Measurements from ENCODE around the gene CCL27. TPM values are rescaled to one million over a fixed set of nuclear protein-coding genes. Genes with fewer than 3 reads are reported as not detected.

CCL27 gene
- total RNA-seq, 2 donors from 2014 or later = not detected

DNA sequence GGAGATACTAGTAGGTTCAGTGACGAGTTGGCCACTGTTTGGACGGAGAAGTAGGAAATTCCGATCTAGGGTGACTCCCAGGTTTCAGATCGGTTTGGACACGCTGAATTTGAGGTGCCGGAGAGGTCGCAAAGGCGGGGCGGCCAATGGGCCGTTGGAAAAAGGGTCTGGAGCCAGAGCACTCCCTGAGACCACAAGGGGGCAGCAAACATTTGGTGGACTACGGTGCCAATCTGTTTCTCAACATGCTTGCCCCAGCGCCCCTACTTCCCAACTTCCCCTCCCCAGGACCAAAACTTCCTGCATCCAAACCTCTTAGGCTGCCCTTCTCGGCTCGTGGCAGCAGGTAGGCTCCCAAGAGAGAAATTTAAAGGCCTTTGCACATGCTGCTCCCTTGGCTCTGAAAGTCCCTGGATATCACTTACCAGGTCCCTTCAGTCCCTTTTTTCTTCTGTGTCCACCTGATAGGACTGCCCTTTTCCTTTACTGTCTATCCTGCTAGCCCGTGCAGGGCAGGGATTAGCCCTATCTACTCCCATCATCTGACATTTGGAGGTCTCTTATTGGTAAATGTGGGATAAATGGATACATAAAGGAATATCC is 49.6 kb downstream of the CCL27 start:
- Histone ChIP-seq H3K9me3 (no peaks in the 10 kb centered on the region), H3K36me3 (peaks cover 14% of the 10 kb centered on the region), H3K9ac (ENCODE audit: low read depth in 2 of 2, low read length in 2 of 2) (peak overlapping the region; percentile 46 to 84), H3K27ac (peak overlapping the region; percentile 73), H3K4me1 (no peaks in the 10 kb centered on the region), H3K4me3 (peak overlapping the region; percentile 60), H3K27me3 (no peaks in the 10 kb centered on the region)
- TF ChIP-seq, protein P1, sequence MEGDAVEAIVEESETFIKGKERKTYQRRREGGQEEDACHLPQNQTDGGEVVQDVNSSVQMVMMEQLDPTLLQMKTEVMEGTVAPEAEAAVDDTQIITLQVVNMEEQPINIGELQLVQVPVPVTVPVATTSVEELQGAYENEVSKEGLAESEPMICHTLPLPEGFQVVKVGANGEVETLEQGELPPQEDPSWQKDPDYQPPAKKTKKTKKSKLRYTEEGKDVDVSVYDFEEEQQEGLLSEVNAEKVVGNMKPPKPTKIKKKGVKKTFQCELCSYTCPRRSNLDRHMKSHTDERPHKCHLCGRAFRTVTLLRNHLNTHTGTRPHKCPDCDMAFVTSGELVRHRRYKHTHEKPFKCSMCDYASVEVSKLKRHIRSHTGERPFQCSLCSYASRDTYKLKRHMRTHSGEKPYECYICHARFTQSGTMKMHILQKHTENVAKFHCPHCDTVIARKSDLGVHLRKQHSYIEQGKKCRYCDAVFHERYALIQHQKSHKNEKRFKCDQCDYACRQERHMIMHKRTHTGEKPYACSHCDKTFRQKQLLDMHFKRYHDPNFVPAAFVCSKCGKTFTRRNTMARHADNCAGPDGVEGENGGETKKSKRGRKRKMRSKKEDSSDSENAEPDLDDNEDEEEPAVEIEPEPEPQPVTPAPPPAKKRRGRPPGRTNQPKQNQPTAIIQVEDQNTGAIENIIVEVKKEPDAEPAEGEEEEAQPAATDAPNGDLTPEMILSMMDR (IDR thresholded peaks at IDR 0.05) = peak; percentile 89
- peak; percentile 90 for DNase-seq
- intact Hi-C loops (cut with DNase I) = no loop called here

Other genes starting within 250 kb of the CCL27 start
- 1 to 10 TPM; 6.3 to 7.5 TPM for gene FAM219A, start 204.1 kb downstream of the CCL27 start, total RNA-seq
- gene DNAI1, start 203.9 kb downstream of the CCL27 start, total RNA-seq = not detected
- gene ENHO, start 139.7 kb downstream of the CCL27 start, total RNA-seq = 1 to 10 TPM; 1.2 to 1.3 TPM
- gene CNTFR, start 72.9 kb downstream of the CCL27 start, total RNA-seq = 1 to 10 TPM; 1.8 to 1.9 TPM
- 10 to 100 TPM; 37.0 to 54.4 TPM for gene RPP25L, start 50.6 kb downstream of the CCL27 start, total RNA-seq
- 10 to 100 TPM; 65.2 to 76.3 TPM for gene DCTN3, start 42.2 kb downstream of the CCL27 start, total RNA-seq
- gene ARID3C, start 33.6 kb downstream of the CCL27 start, total RNA-seq = not detected
- gene SIGMAR1, start 24.9 kb downstream of the CCL27 start, total RNA-seq = 100 to 1,000 TPM in 1 of 2 donors, 10 to 100 TPM in 1; 49.6 to 114 TPM
- gene GALT, start 16.0 kb downstream of the CCL27 start, total RNA-seq = 10 to 100 TPM; 37.8 to 45.6 TPM
- 10 to 100 TPM; 10.5 to 10.6 TPM for gene IL11RA, start 10.5 kb downstream of the CCL27 start, total RNA-seq
- 1 to 10 TPM; 2.2 to 5.0 TPM for gene CCL19, start 28.6 kb upstream of the CCL27 start, total RNA-seq
- gene CCL21, start 47.5 kb upstream of the CCL27 start, total RNA-seq = 10 to 100 TPM; 27.3 to 42.2 TPM